Stimulated activated CD4-positive, alpha-beta T cell treated with anti-CD3 and anti-CD28 coated beads, Interleukin-12 subunit alpha, Interleukin-12 subunit beta, amount 100 ng/mL, for 48 hours (primary cell): Measurements from ENCODE around the gene ISCA2.
"Not testable (repeated sequence)": the region's sequence is repeated elsewhere in the genome, so short reads cannot be mapped to it uniquely, and the experiment has no call there.

Source experiments
- DNase-seq, 3 donors: peaks; one replicate each; pipeline ENCODE4 v3.0.0-alpha.2; 2020; ENCODE audit warnings: low read depth in 2 of 3, low spot score in 1 of 3

Gene ISCA2

GRCh38 chr14:74526854-74527585 lies 33.5 kb downstream of the ISCA2 start:
- no peak for DNase-seq

- no peak for DNase-seq
Observed at GRCh38 chr14:74527736-74528280, 34.2 kb downstream of the ISCA2 start.

DNA sequence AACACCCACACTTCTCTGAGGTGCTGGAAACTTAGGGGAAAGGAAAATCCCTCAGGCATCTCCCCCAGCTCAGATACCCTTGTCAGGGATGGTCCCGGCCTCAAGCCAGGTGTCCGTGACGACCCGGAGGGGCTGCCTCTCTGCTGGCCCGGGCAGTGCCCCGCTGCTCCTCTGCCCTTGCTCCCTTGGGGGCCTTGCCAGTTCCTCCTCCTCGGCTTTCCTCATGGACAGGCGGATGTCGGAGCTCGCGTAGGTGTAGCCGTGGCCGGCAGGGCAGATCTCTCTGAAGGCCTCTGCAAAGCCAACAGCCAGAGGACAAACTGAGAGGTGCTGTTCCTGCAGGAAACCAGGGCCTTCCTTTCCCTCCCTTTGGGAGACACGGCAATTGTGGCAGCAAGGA lies 34.8 kb downstream of the ISCA2 start:
- no peak for DNase-seq

GRCh38 chr14:74528886-74529285 lies 35.3 kb downstream of the ISCA2 start:
- no peak for DNase-seq

- DNase-seq = no peak
Observed at GRCh38 chr14:74531006-74531405, 37.4 kb downstream of the ISCA2 start.

- DNase-seq = no peak
Observed at GRCh38 chr14:74531467-74531866, 37.9 kb downstream of the ISCA2 start.

DNA sequence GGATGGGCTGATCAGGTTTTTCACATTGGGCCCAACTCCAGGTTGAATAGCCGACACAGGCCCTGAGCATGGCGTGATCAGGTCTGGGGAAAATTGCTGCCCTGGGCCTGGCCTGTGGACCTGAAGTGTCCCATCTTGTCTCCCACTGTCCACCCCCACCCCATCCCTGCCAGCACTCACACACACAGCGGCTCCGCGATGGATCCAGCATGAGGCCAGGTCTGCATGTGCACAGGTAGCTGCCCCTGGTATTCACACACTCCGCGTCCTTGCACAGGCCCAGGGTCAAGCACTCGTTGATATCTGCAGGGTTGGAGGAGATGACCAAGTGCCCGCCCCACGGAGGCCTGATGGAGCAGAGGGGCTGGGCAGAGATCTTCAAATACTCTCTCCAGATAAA lies 38.7 kb downstream of the ISCA2 start:
- DNase-seq = no peak

DNA sequence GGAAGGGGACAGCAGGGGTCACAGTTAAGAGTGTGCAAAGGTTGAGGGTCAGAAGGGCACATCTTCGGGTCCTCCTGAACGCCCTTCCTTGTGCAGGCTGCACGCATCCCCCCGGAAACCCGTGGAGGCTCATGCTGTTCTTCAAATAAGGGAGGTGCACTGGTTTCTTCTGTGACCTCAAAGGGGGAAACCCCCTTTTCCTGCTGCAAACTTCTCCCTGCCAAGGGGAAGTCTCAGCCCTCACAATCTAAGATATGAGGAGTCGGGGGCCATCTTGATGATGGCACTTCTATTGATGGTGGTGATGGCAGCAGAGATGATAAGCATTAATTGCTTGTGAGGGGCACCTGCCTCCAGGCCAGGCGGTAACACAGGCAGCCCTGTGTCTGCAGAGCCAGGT lies 40.0 kb downstream of the ISCA2 start:
- no peak for DNase-seq

DNA sequence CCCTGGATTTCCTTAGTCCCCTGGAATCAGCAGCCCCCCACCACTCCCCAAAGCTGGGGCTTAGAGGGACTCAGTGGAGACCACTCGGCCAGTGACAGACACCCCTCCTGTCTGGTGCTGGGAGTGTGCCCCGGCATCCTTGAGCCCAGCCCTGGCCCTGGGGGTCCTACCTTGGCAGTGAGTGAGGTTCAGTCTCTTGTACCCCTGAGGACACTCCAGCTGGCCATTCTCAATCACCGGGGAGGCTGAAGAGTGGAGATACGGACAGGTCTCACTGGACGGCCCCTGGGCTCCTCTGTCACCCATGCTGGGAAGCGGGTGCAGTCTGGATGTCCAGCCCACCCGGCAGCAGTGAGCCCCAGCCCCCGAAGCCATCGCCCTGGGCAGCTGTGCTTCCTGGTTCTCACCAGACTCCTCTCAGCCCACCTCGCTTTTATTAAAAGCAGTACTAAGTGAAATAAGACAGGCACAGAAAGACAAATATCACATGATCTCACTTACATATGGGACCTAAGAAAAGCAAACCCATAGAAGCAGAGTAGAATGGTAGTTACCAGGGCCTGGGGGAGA lies 42.3 kb downstream of the ISCA2 start:
- DNase-seq = no peak

- DNase-seq = not testable (repeated sequence)
Observed at GRCh38 chr14:74536336-74536735, 42.8 kb downstream of the ISCA2 start.

DNA sequence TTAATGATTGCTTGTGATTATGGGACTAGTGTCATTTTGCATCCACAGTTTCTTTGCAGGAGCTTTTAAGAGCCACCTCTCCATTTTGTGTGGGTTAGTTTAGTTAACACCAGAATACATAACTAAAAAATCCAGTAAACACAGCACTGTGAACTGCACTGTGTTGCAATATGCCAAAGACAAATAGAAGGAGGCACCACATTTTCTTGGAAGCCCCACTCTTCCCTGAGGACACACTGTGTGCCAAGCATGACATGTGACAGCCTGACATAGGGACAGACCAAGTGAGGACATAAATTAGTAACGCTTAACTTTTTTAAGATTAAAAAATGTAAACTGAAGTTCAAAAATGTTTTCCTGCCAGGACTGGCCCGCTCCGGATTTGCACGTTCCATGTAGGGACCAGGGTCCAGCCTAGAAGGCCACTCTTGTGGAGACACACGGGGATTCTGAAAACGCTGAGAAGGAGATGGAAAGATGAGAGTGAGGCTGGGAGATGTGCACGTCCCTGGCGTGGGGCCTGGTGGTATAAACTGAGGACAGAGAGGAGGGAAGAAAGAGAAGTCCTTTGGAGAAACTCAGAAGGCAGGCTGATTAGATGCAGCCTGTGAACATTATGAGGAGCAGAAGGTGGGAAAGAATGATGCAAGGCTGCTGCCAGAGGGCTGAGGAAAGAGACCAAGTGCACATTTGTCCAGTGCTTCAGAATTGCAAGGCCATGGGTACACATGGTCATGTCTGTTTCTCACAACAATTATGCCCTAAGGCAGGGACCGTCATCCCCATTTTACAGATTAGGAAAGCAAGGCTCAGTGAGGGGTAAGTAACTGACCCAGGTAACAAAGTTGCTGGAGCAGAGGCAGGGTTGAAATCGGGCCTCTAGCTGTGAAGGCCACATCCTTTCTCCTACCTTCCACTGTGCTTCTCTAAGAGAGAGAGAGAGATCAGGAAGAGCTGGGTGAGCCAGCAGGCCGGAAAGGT lies 45.1 kb downstream of the ISCA2 start:
- no peak for DNase-seq

GRCh38 chr14:74539503-74539902 lies 45.9 kb downstream of the ISCA2 start:
- no peak for DNase-seq

DNA sequence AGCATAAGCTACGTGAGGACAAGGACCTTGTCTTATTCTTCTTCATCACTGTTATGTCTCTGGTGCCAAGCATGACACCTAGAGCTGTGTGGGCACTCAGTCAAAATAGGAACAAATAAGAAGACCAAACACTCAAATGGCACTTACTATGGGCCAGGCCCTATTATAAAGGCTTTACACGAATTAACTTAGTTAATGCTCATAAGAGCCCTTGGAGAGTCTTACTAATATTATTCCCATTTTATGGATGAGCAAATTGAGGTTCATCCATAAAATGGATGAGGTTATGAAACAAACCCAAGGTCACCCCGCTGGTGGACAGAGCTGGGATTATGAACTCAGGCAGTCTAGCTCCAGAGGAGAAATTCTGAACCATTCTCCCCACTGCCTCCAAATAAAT lies 47.7 kb downstream of the ISCA2 start:
- DNase-seq = no peak

DNA sequence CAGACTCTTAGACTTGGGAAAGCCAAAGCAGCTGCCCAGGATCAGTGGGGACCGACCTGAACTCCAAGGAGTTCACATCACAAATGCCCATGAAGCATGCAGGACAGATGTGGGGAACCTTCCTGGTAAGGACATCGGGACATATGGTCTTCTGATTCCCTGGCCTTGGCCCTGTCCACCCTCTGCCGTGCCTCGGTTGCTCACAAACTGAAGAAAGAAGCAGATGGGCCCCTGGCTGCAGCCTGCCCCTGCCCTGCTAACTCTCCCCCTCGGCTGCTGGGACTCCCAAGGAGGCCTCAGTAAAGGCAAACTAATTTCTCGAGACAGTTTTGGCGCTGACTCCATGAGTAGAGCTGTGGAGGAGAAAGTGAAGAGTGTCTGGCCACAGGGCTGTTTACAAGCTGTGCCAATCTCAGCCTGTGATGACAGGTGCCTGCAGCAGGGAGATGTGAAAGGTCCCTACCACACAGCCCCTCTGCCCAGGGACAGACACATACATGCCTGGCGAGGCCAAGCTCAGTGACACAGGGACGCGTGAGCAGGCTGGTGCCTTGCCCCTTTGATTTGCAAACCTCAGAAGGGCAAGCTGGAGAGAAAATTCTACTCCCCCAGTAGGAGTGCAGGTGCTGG lies 48.6 kb downstream of the ISCA2 start:
- DNase-seq = no peak

DNA sequence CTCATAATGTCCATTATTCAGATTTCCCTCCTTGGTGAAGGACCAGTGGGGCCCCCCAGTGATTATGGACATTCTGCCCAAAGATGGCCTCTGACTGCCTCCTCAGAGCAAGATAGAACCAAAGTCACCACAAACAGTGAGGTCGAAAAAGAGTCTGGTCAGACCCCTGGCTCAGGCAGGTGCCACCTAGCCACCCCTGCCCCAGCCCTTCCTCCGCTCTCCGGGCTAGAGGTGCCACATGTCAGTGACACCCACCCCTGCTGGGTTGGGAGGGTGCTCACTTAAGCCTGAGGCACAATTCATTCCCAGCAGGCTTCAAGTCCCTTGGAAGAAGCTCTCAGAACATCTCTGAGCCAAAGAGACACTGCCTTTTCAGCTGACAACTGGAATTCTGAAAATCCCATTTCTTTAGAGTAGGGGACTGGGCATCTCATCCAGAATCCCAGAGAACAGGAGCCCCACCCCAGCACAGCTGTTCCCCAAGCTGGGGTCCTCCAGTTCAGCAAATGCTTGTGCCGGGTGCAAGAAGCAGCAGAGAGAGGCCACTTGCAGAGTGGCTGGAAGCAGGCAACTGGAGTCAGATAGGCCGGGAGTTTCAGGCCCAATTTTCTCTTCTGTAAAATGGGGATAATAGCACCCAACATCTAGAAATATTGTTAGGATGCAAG lies 50.3 kb downstream of the ISCA2 start:
- no peak for DNase-seq

- no peak for DNase-seq
Observed at GRCh38 chr14:74545386-74545785, 51.8 kb downstream of the ISCA2 start.

GRCh38 chr14:74546416-74546815 lies 52.9 kb downstream of the ISCA2 start:
- no peak for DNase-seq
